HG03097 (cell line): ENCODE results near the gene FIG4.
"Not testable (repeated sequence)": the region's sequence is repeated elsewhere in the genome, so short reads cannot be mapped to it uniquely, and the experiment has no call there.

ENCODE experiments used
- ATAC-seq: cut with Tn5 transposase; IDR thresholded peaks from one replicate; pipeline ENCODE4 v1.9.1; 2021; ENCODE audit not compliant: unreplicated experiment, low FRiP score

The FIG4 gene

DNA sequence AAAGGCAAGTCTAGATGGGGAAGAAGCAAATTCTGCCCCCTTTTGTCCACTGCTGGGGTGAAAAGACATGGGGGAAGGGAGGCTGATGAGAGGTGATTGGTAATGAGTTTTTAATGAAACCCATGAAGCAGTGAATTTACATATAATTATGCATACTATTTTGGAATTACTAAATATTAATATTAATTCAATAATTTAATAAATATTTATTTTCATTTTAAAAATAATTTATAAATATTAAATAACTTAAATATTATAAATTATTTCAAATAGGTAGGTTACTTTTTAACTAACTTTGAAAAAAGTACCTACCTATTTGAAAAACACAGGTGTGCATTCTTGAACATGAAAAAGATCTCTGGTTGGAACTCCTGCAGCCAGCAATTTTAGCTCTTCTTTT lies 148.9 kb downstream of the FIG4 start:
- ATAC-seq = no peak

DNA sequence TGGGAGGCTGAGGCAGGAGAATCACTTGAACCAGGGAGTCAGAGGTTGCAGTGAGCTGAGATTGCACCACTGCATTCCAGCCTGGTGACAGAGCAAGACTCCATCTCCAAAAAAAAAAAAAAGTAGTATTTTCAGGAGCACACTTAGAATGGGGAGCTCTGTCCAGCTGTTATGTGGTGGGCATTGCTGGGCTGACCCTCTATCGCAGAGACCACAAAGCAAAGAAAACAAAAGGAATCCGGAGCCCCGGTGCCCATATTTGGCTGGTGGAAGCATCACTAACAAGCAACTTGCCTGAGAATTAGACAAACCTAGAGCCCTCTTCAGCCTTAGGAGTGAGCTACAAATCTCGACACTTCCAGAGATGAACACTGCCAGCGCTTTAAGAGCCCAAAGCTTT lies 149.7 kb downstream of the FIG4 start:
- ATAC-seq = no peak

- ATAC-seq = no peak
Measured at GRCh38 chr6:109841869-109842268, 150.8 kb downstream of the FIG4 start.

GRCh38 chr6:109852713-109853112 lies 161.6 kb downstream of the FIG4 start:
- ATAC-seq = no peak

- no peak for ATAC-seq
Measured at GRCh38 chr6:109853426-109853825, 162.3 kb downstream of the FIG4 start.

- ATAC-seq = no peak
Measured at GRCh38 chr6:109853951-109854350, 162.9 kb downstream of the FIG4 start.

- ATAC-seq = no peak
Measured at GRCh38 chr6:109854541-109855308, 163.6 kb downstream of the FIG4 start.

GRCh38 chr6:109855476-109856040 lies 164.5 kb downstream of the FIG4 start:
- ATAC-seq = not testable (repeated sequence)

DNA sequence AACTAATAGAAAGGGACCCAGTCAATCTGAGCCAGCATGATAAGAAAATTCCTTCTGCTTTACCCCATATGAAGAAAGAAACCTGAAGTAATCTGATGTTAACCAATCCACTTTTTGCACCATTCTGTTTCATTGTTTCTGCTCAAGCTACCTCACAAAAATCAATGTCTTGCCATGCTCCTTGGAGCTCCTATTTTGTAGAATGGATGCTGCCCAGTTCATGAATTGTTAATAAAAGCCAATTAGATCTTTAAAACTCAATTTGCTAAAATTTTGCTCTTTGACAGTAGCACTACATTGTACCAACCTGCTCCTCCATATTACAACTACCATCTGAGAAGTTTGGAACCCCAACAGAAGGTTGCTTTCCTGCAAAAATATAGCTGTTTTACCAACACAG lies 170.8 kb downstream of the FIG4 start:
- ATAC-seq = no peak

- ATAC-seq = no peak
Measured at GRCh38 chr6:109864050-109864449, 173.0 kb downstream of the FIG4 start.

- no peak for ATAC-seq
Measured at GRCh38 chr6:109865968-109866367, 174.9 kb downstream of the FIG4 start.

- no peak for ATAC-seq
Measured at GRCh38 chr6:109867009-109867969, 176.2 kb downstream of the FIG4 start.

DNA sequence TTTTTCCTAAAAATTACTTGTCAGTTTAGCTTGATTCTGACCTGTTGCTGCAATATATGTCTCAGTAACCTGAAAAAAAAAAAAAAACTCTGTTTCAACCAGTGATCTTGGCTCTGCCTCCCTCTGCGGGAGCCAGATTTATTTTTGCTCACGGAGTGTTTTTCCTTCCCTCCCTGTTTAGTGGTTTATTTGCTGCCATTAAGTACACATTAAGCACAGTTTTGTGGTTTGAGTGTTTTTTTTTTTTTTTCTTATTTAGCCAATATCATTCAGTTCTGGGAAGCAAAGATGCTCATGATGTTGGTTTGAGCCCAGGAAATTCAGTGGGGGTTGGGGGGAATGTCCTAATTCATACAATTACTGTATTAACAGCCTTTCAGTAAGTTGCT lies 176.9 kb downstream of the FIG4 start:
- no peak for ATAC-seq

DNA sequence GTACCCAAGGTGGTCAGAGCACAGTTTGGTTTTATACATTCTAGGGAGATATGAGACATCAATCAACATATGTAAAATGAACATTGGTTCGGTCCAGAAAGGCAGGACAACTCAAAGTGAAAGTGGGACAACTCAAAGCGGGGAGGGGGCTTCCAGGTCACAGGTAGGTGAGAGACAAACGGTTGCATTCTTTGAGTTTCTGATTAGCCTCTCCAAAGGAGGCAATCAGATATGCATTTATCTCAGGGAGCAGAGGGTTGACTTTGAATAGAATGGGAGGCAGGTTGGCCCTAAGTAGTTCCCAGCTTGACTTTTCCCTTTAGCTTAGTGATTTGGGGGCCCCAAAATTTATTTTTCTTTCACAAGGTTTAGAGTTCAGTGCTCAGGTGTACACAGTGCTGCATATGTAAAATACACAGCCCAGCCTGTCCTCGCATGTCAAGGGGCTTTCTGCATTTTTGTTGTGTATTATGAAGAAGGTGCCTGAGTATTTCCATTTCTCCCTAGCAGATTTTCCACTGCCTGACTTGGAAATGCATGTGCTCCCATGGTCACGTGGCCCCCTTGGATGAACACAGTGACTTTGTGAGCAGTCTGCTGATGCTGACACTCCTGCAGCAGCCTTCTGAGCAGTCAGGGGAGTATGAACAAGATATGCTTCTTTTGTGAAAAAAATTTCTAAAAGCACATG lies 178.4 kb downstream of the FIG4 start:
- not testable (repeated sequence) for ATAC-seq

GRCh38 chr6:109870089-109870410 lies 179.0 kb downstream of the FIG4 start:
- ATAC-seq = no peak

GRCh38 chr6:109872549-109872948 lies 181.5 kb downstream of the FIG4 start:
- ATAC-seq = no peak

GRCh38 chr6:109872968-109873545 lies 182.0 kb downstream of the FIG4 start:
- no peak for ATAC-seq

GRCh38 chr6:109874086-109874485 lies 183.0 kb downstream of the FIG4 start:
- ATAC-seq = no peak

GRCh38 chr6:109874621-109875020 lies 183.5 kb downstream of the FIG4 start:
- no peak for ATAC-seq
